HepG2 (cell line): Measurements from ENCODE around the gene KIF6. TPM values are rescaled to one million over a fixed set of nuclear protein-coding genes. Genes with fewer than 3 reads are reported as not detected.

ENCODE experiments used
- ATAC-seq: fragments of 200-7000 bp; cut with Tn5 transposase; 3 replicates; pipeline ENCODE4 v1.9.1; 2020; ENCODE audit warnings: mild to moderate bottlenecking, moderate library complexity
- BruUV-seq: library from RNA; stranded (reverse); fragments of 400-500 nt; replicated peaks from 2 replicates; lab custom pipeline; 2021; lab: Mats Ljungman, UMichigan
- CTCF ChIA-PET: fragments of 300-600 bp; formaldehyde crosslinking; extraction: SDS; loops from one replicate; lab custom pipeline; 2021; ENCODE audit warnings: low total read pairs, inconsistent platforms, low intra/inter-chr PET ratio; lab: Yijun Ruan, JAX
- POLR2A ChIA-PET: fragments of 350-600 bp; sonication (Branson Sonifier 250); formaldehyde crosslinking; loops from one replicate; lab custom pipeline; 2020; ENCODE audit warnings: antibody characterized with exemption, inconsistent platforms; lab: Yijun Ruan, JAX
- DNase-seq: peaks from one replicate; pipeline ENCODE4 v3.0.0-alpha.2; 2015; ENCODE audit warnings: low spot score
- FAIRE-seq: peaks from 3 replicates; lab custom pipeline; 2011; peaks lifted over from hg19 to GRCh38; lab: Jason Lieb, UNC
- H2AFZ ChIP-seq: one replicate; pipeline ENCODE4 v1.6.1; 2011; ENCODE audit warnings: low read length, inconsistent platforms
- H3K27ac ChIP-seq: fragments of 300-600 bp; 3 replicates; pipeline ENCODE4 v1.8.0; 2011; ENCODE audit warnings: mixed run types, mild to moderate bottlenecking, mixed read lengths, low read length, inconsistent platforms; ENCODE audit not compliant: insufficient read depth; ENCODE audit errors: extremely low read length
- H3K27me3 ChIP-seq, 2 experiments: fragments of 200-600 bp in 1 of 2; 2 replicates in 1 of 2; 3 replicates in 1 of 2; pipeline versions ENCODE4 v1.6.0 to v1.8.0; 2011; ENCODE audit warnings: low read length in 2 of 2, mild to moderate bottlenecking in 2 of 2, moderate library complexity in 2 of 2, inconsistent platforms in 1 of 2; ENCODE audit not compliant: insufficient read depth in 2 of 2, control insufficient read depth in 1 of 2
- H3K36me3 ChIP-seq, 2 experiments: fragments of 200-600 bp in 1 of 2; replicated peaks in 1 of 2; 2 replicates in 1 of 2; 3 replicates in 1 of 2; pipeline versions ENCODE4 v1.5.1 to v1.8.0; 2011; ENCODE audit warnings: low read length in 2 of 2, inconsistent platforms in 1 of 2; ENCODE audit not compliant: insufficient read depth in 2 of 2, control insufficient read depth in 1 of 2
- H3K4me1 ChIP-seq: 2 replicates; pipeline ENCODE4 v1.5.1; 2012; ENCODE audit warnings: low read length, inconsistent platforms; ENCODE audit not compliant: insufficient read depth
- H3K4me2 ChIP-seq: 2 replicates; pipeline ENCODE4 v1.6.0; 2011; ENCODE audit warnings: low read depth, low read length, inconsistent platforms
- H3K4me3 ChIP-seq, 3 experiments: fragments of 200-600 bp in 1 of 3; sonication (generic), shearing (Covaris generic) in 1 of 3; replicated peaks in 1 of 3; 2 replicates each; pipeline ENCODE4 v1.5.1; 2011 to 2016; ENCODE audit warnings: low read length in 3 of 3, inconsistent platforms in 2 of 3, low read depth in 2 of 3, mild to moderate bottlenecking in 2 of 3, control low read depth in 1 of 3, mixed read lengths in 1 of 3; ENCODE audit not compliant: insufficient read depth in 1 of 3
- H3K79me2 ChIP-seq: one replicate; pipeline ENCODE4 v1.6.1; 2011; ENCODE audit warnings: low read length, inconsistent platforms; ENCODE audit not compliant: insufficient read depth
- H3K9ac ChIP-seq: 2 replicates; pipeline ENCODE4 v1.6.0; 2011; ENCODE audit warnings: mild to moderate bottlenecking, low read depth, low read length, inconsistent platforms; ENCODE audit not compliant: insufficient read depth
- H3K9me3 ChIP-seq: 2 replicates; pipeline ENCODE4 v1.5.1; 2012; ENCODE audit warnings: mild to moderate bottlenecking, low read length
- H4K20me1 ChIP-seq: 2 replicates; pipeline ENCODE4 v1.6.0; 2011; ENCODE audit warnings: inconsistent platforms, mild to moderate bottlenecking, low read length, moderate library complexity; ENCODE audit not compliant: insufficient read depth
- CCDC6 ChIP-seq: sonication (generic); formaldehyde crosslinking; IDR thresholded peaks from 2 replicates; pipeline ENCODE4 v1.8.1; 2022; ENCODE audit warnings: mild to moderate bottlenecking, missing genetic modification reagents, moderate library complexity
- EEA1 ChIP-seq: sonication (generic); formaldehyde crosslinking; IDR thresholded peaks from 2 replicates; pipeline ENCODE4 v1.5.1; 2020; ENCODE audit warnings: mild to moderate bottlenecking, missing genetic modification reagents, borderline replicate concordance
- FOXA3 ChIP-seq: IDR thresholded peaks from 2 replicates; pipeline ENCODE4 v1.6.1; 2016; ENCODE audit warnings: missing genetic modification reagents, missing compliant biosample characterization
- FOXO4 ChIP-seq: sonication (generic); formaldehyde crosslinking; conservative IDR thresholded peaks from 2 replicates; pipeline ENCODE4 v1.8.1; 2023; ENCODE audit warnings: missing genetic modification reagents
- SOX13 ChIP-seq, 3 experiments: fragments of 450-650 bp in 1 of 3; sonication (generic) in 1 of 3; formaldehyde crosslinking in 1 of 3; IDR thresholded peaks in 2 of 3; conservative IDR thresholded peaks in 1 of 3; 2 replicates each; pipeline versions ENCODE4 v1.5.0 to v1.6.1; 2016 to 2020; ENCODE audit warnings: antibody characterized with exemption in 1 of 3, mild to moderate bottlenecking in 1 of 3, missing compliant biosample characterization in 1 of 3, missing genetic modification reagents in 1 of 3, moderate library complexity in 1 of 3
- ZNF251 ChIP-seq: sonication (generic); formaldehyde crosslinking; IDR thresholded peaks from 2 replicates; pipeline ENCODE4 v1.9.0; 2021; ENCODE audit warnings: mild to moderate bottlenecking, missing genetic modification reagents
- ZNF530 ChIP-seq: sonication (generic); formaldehyde crosslinking; IDR thresholded peaks from 2 replicates; pipeline ENCODE4 v1.5.0; 2020; ENCODE audit warnings: low read depth, mild to moderate bottlenecking, missing genetic modification reagents
- ZNF574 ChIP-seq: sonication (generic); formaldehyde crosslinking; IDR thresholded peaks from 2 replicates; pipeline ENCODE4 v1.4.0; 2020; ENCODE audit warnings: missing genetic modification reagents
- ZNF614 ChIP-seq: IDR thresholded peaks from 2 replicates; pipeline ENCODE4 v1.6.1; 2018; ENCODE audit warnings: missing biosample characterization, missing genetic modification reagents, inconsistent platforms, borderline replicate concordance
- WGBS: methylation state at CpG from one replicate; pipeline ENCODE4 v1.1.6; 2017; ENCODE audit warnings: low lambda C conversion rate; 5-methylcytosine and 5-hydroxymethylcytosine counted together
- in situ Hi-C: cut with HindIII; loops from 2 replicates; pipeline ENCODE4 v1.10.0; 2017; ENCODE audit warnings: low pct_unique_long_range_greater_than_20kb; ENCODE audit not compliant: extremely low pct_ligation_motif_present
- intact Hi-C: fragments of 100-400 bp; cut with micrococcal nuclease; formaldehyde crosslinking; loops from one replicate; pipeline ENCODE4 v1.10.0; 2022; ENCODE audit not compliant: unreplicated experiment
- polyA plus RNA-seq, 8 experiments: library from polyadenylated mRNA; depleted of rRNA in 3 of 8; stranded (reverse) in 7 of 8; unstranded in 1 of 8; fragments of >200 nt; fragmentation: Illumina TruSeq in 4 of 8; extraction: Trizol in 4 of 8; gene quantifications; 2 replicates each; pipeline versions ENCODE4 v1.2.1 to v1.2.3, GENCODE V29; 2011 to 2016; ENCODE audit warnings: low read depth in 4 of 8, missing spikeins in 1 of 8, mixed read lengths in 1 of 8; ENCODE audit not compliant: insufficient read depth in 1 of 8
- total RNA-seq, 5 experiments: library from RNA; depleted of rRNA; stranded (reverse); fragments of >200 nt; fragmentation: Illumina TruSeq; extraction: Trizol; gene quantifications; 2 replicates each; pipeline ENCODE4 v1.2.3, GENCODE V29; 2016; ENCODE audit warnings: low read depth in 1 of 5
- TF ChIP-seq, protein P1 (sequence below): sonication (generic); formaldehyde crosslinking; conservative IDR thresholded peaks from 2 replicates; pipeline ENCODE4 v1.8.0; 2022; ENCODE audit warnings: missing genetic modification reagents
- TF ChIP-seq, protein P2 (sequence below): sonication (generic); formaldehyde crosslinking; IDR thresholded peaks from 2 replicates; pipeline ENCODE4 v1.5.0; 2020; ENCODE audit warnings: mild to moderate bottlenecking, missing genetic modification reagents, moderate library complexity
- TF ChIP-seq, protein P3 (sequence below): sonication (generic); formaldehyde crosslinking; IDR thresholded peaks from 2 replicates; pipeline ENCODE4 v1.8.0; 2022; ENCODE audit warnings: missing genetic modification reagents, mild to moderate bottlenecking, borderline replicate concordance
- TF ChIP-seq, protein P4 (sequence below): IDR thresholded peaks from 2 replicates; pipeline ENCODE4 v1.6.1; 2016; ENCODE audit warnings: missing biosample characterization, missing genetic modification reagents, low read depth

The KIF6 gene
- total and polyA plus RNA-seq, 2 of the 13 experiments (the other 11 are each of a cell fraction or from before 2014, with no cell fraction given) = 0.04 to 0.27 TPM

DNA sequence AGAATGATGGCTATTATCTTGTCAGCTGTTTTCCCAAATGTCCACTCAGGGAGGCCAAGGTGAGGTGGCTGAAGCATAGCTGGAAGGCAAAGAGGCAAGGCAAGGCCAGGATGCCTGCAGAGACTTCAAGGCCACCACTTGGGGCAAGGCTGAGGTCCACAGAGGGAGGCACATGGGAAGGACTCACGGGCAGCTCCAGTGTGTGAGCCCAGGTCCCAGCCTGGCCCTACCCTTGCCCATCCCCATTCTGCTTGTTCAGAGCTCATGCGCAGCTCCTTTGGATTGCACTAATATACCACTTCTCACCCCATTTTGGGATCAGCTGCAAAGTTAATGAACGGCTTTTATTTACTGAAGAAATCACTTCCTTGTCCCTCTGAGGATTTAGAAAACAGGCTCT lies 291.6 kb downstream of the KIF6 start:
- no peak overlapping the region for H2AFZ ChIP-seq
- BruUV-seq = no TSS peak
- WGBS = 38% methylated on average over 3 of the region's 3 CpGs
- H3K36me3 ChIP-seq = no peaks in the 10 kb centered on the region
- H3K27me3 ChIP-seq = no peaks in the 10 kb centered on the region; a peak in 1 of 5 replicates
- peaks cover 14% of the 10 kb centered on the region for H3K9me3 ChIP-seq
- H3K9ac ChIP-seq = no peak overlapping the region
- FAIRE-seq (no peak), DNase-seq (no peak), ATAC-seq (no peak)
- H3K27ac ChIP-seq = no peak overlapping the region
- in situ Hi-C loops = no loop called here
- no peaks in the 10 kb centered on the region for H4K20me1 ChIP-seq
- no peak overlapping the region for H3K4me3 ChIP-seq
- intact Hi-C loops = no loop called here
- CTCF ChIA-PET = no interaction called here
- POLR2A ChIA-PET = no interaction called here
- no peaks in the 10 kb centered on the region for H3K79me2 ChIP-seq
- H3K4me2 ChIP-seq = no peak overlapping the region
- H3K4me1 ChIP-seq = no peaks in the 10 kb centered on the region
- TF ChIP-seq ZNF574 (CRISPR knock-in tag) = no peak
- no peak for TF ChIP-seq EEA1
- no peak for TF ChIP-seq ZNF614
- no peak for TF ChIP-seq FOXA3 (CRISPR knock-in tag)
- TF ChIP-seq CCDC6 (CRISPR knock-in tag) = no peak
- TF ChIP-seq ZNF530 (CRISPR knock-in tag) = no peak
- TF ChIP-seq ZNF251 (CRISPR knock-in tag) = no peak
- TF ChIP-seq, protein P1, sequence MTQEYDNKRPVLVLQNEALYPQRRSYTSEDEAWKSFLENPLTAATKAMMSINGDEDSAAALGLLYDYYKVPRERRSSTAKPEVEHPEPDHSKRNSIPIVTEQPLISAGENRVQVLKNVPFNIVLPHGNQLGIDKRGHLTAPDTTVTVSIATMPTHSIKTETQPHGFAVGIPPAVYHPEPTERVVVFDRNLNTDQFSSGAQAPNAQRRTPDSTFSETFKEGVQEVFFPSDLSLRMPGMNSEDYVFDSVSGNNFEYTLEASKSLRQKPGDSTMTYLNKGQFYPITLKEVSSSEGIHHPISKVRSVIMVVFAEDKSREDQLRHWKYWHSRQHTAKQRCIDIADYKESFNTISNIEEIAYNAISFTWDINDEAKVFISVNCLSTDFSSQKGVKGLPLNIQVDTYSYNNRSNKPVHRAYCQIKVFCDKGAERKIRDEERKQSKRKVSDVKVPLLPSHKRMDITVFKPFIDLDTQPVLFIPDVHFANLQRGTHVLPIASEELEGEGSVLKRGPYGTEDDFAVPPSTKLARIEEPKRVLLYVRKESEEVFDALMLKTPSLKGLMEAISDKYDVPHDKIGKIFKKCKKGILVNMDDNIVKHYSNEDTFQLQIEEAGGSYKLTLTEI = no peak
- TF ChIP-seq, protein P2, sequence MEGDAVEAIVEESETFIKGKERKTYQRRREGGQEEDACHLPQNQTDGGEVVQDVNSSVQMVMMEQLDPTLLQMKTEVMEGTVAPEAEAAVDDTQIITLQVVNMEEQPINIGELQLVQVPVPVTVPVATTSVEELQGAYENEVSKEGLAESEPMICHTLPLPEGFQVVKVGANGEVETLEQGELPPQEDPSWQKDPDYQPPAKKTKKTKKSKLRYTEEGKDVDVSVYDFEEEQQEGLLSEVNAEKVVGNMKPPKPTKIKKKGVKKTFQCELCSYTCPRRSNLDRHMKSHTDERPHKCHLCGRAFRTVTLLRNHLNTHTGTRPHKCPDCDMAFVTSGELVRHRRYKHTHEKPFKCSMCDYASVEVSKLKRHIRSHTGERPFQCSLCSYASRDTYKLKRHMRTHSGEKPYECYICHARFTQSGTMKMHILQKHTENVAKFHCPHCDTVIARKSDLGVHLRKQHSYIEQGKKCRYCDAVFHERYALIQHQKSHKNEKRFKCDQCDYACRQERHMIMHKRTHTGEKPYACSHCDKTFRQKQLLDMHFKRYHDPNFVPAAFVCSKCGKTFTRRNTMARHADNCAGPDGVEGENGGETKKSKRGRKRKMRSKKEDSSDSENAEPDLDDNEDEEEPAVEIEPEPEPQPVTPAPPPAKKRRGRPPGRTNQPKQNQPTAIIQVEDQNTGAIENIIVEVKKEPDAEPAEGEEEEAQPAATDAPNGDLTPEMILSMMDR (CRISPR knock-in tag) = no peak
- TF ChIP-seq, protein P3, sequence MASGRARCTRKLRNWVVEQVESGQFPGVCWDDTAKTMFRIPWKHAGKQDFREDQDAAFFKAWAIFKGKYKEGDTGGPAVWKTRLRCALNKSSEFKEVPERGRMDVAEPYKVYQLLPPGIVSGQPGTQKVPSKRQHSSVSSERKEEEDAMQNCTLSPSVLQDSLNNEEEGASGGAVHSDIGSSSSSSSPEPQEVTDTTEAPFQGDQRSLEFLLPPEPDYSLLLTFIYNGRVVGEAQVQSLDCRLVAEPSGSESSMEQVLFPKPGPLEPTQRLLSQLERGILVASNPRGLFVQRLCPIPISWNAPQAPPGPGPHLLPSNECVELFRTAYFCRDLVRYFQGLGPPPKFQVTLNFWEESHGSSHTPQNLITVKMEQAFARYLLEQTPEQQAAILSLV = no peak
- TF ChIP-seq FOXO4 (CRISPR knock-in tag) = no peak
- TF ChIP-seq, protein P4, sequence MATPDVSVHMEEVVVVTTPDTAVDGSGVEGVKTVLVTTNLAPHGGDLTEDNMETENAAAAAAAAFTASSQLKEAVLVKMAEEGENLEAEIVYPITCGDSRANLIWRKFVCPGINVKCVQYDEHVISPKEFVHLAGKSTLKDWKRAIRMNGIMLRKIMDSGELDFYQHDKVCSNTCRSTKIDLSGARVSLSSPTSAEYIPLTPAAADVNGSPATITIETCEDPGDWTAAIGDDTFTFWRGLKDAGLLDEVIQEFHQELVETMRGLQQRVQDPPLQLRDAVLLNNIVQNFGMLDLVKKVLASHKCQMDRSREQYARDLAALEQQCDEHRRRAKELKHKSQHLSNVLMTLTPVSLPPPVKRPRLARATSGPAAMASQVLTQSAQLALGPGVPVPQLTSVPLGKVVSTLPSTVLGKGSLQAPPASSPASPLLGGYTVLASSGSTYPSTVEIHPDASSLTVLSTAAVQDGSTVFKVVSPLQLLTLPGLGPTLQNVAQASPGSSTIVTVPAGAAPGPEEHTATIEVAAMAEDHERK (CRISPR knock-in tag) = no peak
- TF ChIP-seq SOX13 (IDR thresholded peaks at IDR 0.05) = no peak
- no peak for TF ChIP-seq SOX13 (CRISPR knock-in tag; conservative IDR thresholded peaks at IDR 0.05 in 1 of 2, IDR thresholded peaks at IDR 0.05 in 1 of 2)
